Neural progenitor cell (in vitro differentiated cells): ENCODE data around the gene AMER1. TPM values are rescaled to one million over a fixed set of nuclear protein-coding genes. Genes with fewer than 3 reads are reported as not detected.
A peak's percentile ranks its signal among the peaks of the same experiment; 100 is the strongest.

Experiments used
- DNase-seq: peaks from one replicate; pipeline ENCODE4 v3.0.0-alpha.2; 2016; ENCODE audit warnings: low spot score
- H2AFZ ChIP-seq: fragments of 200-600 bp; sonication (generic); replicated peaks from 2 replicates; pipeline ENCODE4 v1.6.1; 2016; ENCODE audit warnings: antibody characterized with exemption
- H3F3A ChIP-seq: fragments of 200-600 bp; sonication (generic); 2 replicates; pipeline ENCODE4 v1.6.1; 2016; ENCODE audit warnings: antibody characterized with exemption, low read depth
- H3K27ac ChIP-seq: fragments of 200-600 bp; sonication (generic); 2 replicates; pipeline ENCODE4 v1.5.1; 2016; ENCODE audit warnings: mild to moderate bottlenecking
- H3K27me3 ChIP-seq: fragments of 200-600 bp; sonication (generic); 2 replicates; pipeline ENCODE4 v1.6.1; 2016; ENCODE audit warnings: mild to moderate bottlenecking, moderate library complexity
- H3K36me3 ChIP-seq: fragments of 200-600 bp; sonication (generic); 2 replicates; pipeline ENCODE4 v1.5.1; 2016
- H3K4me1 ChIP-seq: fragments of 200-600 bp; sonication (generic); 2 replicates; pipeline ENCODE4 v1.6.1; 2016; ENCODE audit warnings: mixed run types
- H3K4me2 ChIP-seq: fragments of 200-600 bp; sonication (generic); 2 replicates; pipeline ENCODE4 v1.6.1; 2016
- H3K4me3 ChIP-seq: fragments of 200-600 bp; sonication (generic); 2 replicates; pipeline ENCODE4 v1.5.1; 2016
- H3K79me2 ChIP-seq: fragments of 200-600 bp; sonication (generic); 2 replicates; pipeline ENCODE4 v1.6.1; 2016; ENCODE audit warnings: low read depth
- H3K9ac ChIP-seq: fragments of 200-600 bp; sonication (generic); 2 replicates; pipeline ENCODE4 v1.6.1; 2016
- H3K9me3 ChIP-seq: fragments of 200-600 bp; sonication (generic); 2 replicates; pipeline ENCODE4 v1.5.1; 2016; ENCODE audit warnings: low read depth
- H4K20me1 ChIP-seq: fragments of 200-600 bp; sonication (generic); 2 replicates; pipeline ENCODE4 v1.6.1; 2016; ENCODE audit warnings: low read depth
- H3K27ac Mint-ChIP-seq: 3 replicates; pipeline ENCODE4 v1.8.0; 2021; ENCODE audit warnings: mixed read lengths
- H3K27me3 Mint-ChIP-seq: 2 replicates; pipeline ENCODE4 v1.8.0; 2022; ENCODE audit warnings: low read depth, mild to moderate bottlenecking, inconsistent platforms, moderate library complexity, mixed read lengths; ENCODE audit not compliant: insufficient read depth
- H3K36me3 Mint-ChIP-seq: 3 replicates; pipeline ENCODE4 v1.8.0; 2021; ENCODE audit warnings: mixed read lengths
- H3K4me1 Mint-ChIP-seq: 3 replicates; pipeline ENCODE4 v1.8.0; 2021; ENCODE audit warnings: mixed read lengths
- H3K4me3 Mint-ChIP-seq: 3 replicates; pipeline ENCODE4 v1.8.0; 2021; ENCODE audit warnings: mild to moderate bottlenecking, moderate library complexity, mixed read lengths
- H3K9me3 Mint-ChIP-seq: 3 replicates; pipeline ENCODE4 v1.8.0; 2020; ENCODE audit warnings: mixed read lengths
- CTCF ChIP-seq: fragments of 200-600 bp; sonication (generic); IDR thresholded peaks from 2 replicates; pipeline ENCODE4 v1.5.1; 2017; ENCODE audit warnings: antibody characterized with exemption, mild to moderate bottlenecking
- EZH2 ChIP-seq: fragments of 200-600 bp; sonication (generic); IDR thresholded peaks from 2 replicates; pipeline ENCODE4 v1.6.1; 2017; ENCODE audit warnings: antibody characterized with exemption, mild to moderate bottlenecking, moderate library complexity
- EZH2phosphoT487 ChIP-seq: fragments of 200-600 bp; sonication (generic); IDR thresholded peaks from 2 replicates; pipeline ENCODE4 v1.6.1; 2017; ENCODE audit warnings: antibody characterized with exemption
- total RNA-seq: library from RNA; depleted of rRNA; stranded (reverse); fragments of >200 nt; gene quantifications from 2 replicates; pipeline ENCODE4 v1.2.3, GENCODE V29; 2015; ENCODE audit warnings: low replicate concordance

Gene AMER1
- total RNA-seq, 1 donor from 2014 or later: 6.7 TPM

GRCh38 chrX:64202808-64203325 is 2.6 kb downstream of the AMER1 start:
- Histone ChIP-seq H3K4me3 (no peak overlapping the region), H3K27ac (no peak overlapping the region), H3K79me2 (no peaks in the 10 kb centered on the region), H3K4me1 (no peaks in the 10 kb centered on the region), H3K27me3 (peaks cover 7% of the 10 kb centered on the region), H2AFZ (no peak overlapping the region), H3K9ac (no peak overlapping the region), H4K20me1 (peaks cover 4% of the 10 kb centered on the region), H3K36me3 (no peaks in the 10 kb centered on the region), H3K9me3 (no peaks in the 10 kb centered on the region), H3F3A (peaks cover 9% of the 10 kb centered on the region), H3K4me2 (no peak overlapping the region)
- Mint-ChIP-seq H3K27ac (no peak overlapping the region), H3K27me3 (peaks cover 3% of the 10 kb centered on the region), H3K4me3 (peak overlapping the region; percentile 7), H3K9me3 (peaks cover 12% of the 10 kb centered on the region), H3K36me3 (no peaks in the 10 kb centered on the region), H3K4me1 (peaks cover 26% of the 10 kb centered on the region)
- TF ChIP-seq EZH2: no peak
- no peak for TF ChIP-seq CTCF
- no peak for TF ChIP-seq EZH2phosphoT487
- DNase-seq: no peak

GRCh38 chrX:64198036-64198435 is 7.5 kb downstream of the AMER1 start:
- Histone ChIP-seq H3K9ac (no peak overlapping the region), H3K36me3 (no peaks in the 10 kb centered on the region), H4K20me1 (no peaks in the 10 kb centered on the region), H3K79me2 (no peaks in the 10 kb centered on the region), H3K4me3 (no peak overlapping the region), H3K27me3 (no peaks in the 10 kb centered on the region), H3K9me3 (no peaks in the 10 kb centered on the region), H2AFZ (no peak overlapping the region), H3K4me1 (no peaks in the 10 kb centered on the region), H3K4me2 (no peak overlapping the region), H3K27ac (no peak overlapping the region), H3F3A (no peaks in the 10 kb centered on the region)
- Mint-ChIP-seq H3K36me3 (peaks cover 7% of the 10 kb centered on the region), H3K4me1 (peaks cover 10% of the 10 kb centered on the region), H3K4me3 (no peak overlapping the region), H3K27ac (no peak overlapping the region), H3K9me3 (peaks cover 10% of the 10 kb centered on the region), H3K27me3 (peaks cover 3% of the 10 kb centered on the region)
- no peak for TF ChIP-seq CTCF
- no peak for TF ChIP-seq EZH2phosphoT487
- no peak for TF ChIP-seq EZH2
- no peak for DNase-seq

- no peak overlapping the region for H3K4me2 ChIP-seq
- H3K4me1 Mint-ChIP-seq: peaks cover 4% of the 10 kb centered on the region
- H4K20me1 ChIP-seq: no peaks in the 10 kb centered on the region
- no peaks in the 10 kb centered on the region for H3K79me2 ChIP-seq
- TF ChIP-seq CTCF (no peak), EZH2 (no peak), EZH2phosphoT487 (no peak)
- H3F3A ChIP-seq: no peaks in the 10 kb centered on the region
- no peak overlapping the region for H3K4me3 Mint-ChIP-seq
- no peak overlapping the region for H3K9ac ChIP-seq
- H3K4me3 ChIP-seq: no peak overlapping the region
- H3K36me3 ChIP-seq: no peaks in the 10 kb centered on the region
- no peak overlapping the region for H2AFZ ChIP-seq
- no peaks in the 10 kb centered on the region for H3K4me1 ChIP-seq
- H3K27ac ChIP-seq: no peak overlapping the region
- peaks cover 14% of the 10 kb centered on the region for H3K36me3 Mint-ChIP-seq
- H3K27ac Mint-ChIP-seq: no peak overlapping the region
- no peak for DNase-seq
- no peaks in the 10 kb centered on the region for H3K27me3 ChIP-seq
- H3K9me3 Mint-ChIP-seq: peaks cover 11% of the 10 kb centered on the region
- peaks cover 3% of the 10 kb centered on the region for H3K27me3 Mint-ChIP-seq
- no peaks in the 10 kb centered on the region for H3K9me3 ChIP-seq
Observed at GRCh38 chrX:64196606-64197005, 8.9 kb downstream of the AMER1 start.
